Adipose tissue (tissue), 3 donors: Measurements from ENCODE around the gene CPT1A. TPM values are rescaled to one million over a fixed set of nuclear protein-coding genes. Genes with fewer than 3 reads are reported as not detected.

Experiments used
- H3K27ac ChIP-seq: one replicate; pipeline ENCODE4 v1.5.1; 2013; ENCODE audit warnings: low read depth, low read length
- WGBS, 3 donors: extraction: QIAGEN DNeasy Blood & Tissue Kit; methylation state at CpG; one replicate each; pipeline ENCODE4 v1.1.7; 2013; 5-methylcytosine and 5-hydroxymethylcytosine counted together
- polyA plus RNA-seq, 3 donors: library from polyadenylated mRNA; stranded (reverse); fragments of 200-250 nt; gene quantifications; one replicate each; pipeline ENCODE4 v1.2.3, GENCODE V29; 2013
- donor health status: healthy with polysubstance abuse.
- donor health status: Bipolar disorder and iron deficiency.
- donor health status: healthy.

The CPT1A gene
- polyA plus RNA-seq, 3 donors = 9.4 to 19.7 (median 11.6) TPM

DNA sequence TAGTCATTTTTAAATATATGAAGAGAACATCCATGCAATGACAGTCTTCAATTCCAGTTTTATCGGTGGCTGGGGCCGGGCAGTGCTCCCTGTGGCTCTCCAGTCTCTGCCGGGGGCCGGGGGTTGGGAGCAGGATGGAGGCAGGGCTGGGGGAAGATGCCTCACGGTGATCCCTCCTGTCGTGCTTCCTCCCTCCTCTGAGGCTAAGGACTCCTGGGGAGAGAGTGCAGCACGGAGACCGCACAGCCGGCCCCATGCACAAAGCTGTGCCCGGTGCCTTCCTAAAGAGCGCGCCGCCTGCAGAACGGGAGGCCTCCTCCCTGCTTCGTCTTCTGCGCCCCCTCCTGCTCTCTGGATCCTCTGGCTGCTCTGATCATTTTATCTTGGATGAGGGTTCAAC is 136.8 kb downstream of the CPT1A start:
- 24 to 52% (median 46%) methylated on average over 16 of the region's 16 CpGs for WGBS, 3 donors
- H3K27ac ChIP-seq = no peak overlapping the region

Other genes starting within 250 kb of the CPT1A start
- 1 to 10 TPM; 1.7 to 5.3 (median 1.7) TPM for gene GAL, start 157.4 kb downstream of the CPT1A start, polyA plus RNA-seq
- 1 to 10 TPM in 2 of 3 donors, under 1 TPM in 1; 0.71 to 1.5 (median 1.5) TPM for gene TESMIN, start 90.4 kb downstream of the CPT1A start, polyA plus RNA-seq
- 10 to 100 TPM; 51.8 to 69.3 (median 65.1) TPM for gene MRPL21, start 61.9 kb upstream of the CPT1A start, polyA plus RNA-seq
- gene IGHMBP2, start 62.0 kb upstream of the CPT1A start, polyA plus RNA-seq = 10 to 100 TPM in 2 of 3 donors, 1 to 10 TPM in 1; 7.4 to 23.7 (median 11.3) TPM
- under 1 TPM in 1 of 3 donors, not detected in 2; 0.07 TPM for gene MRGPRD, start 139.1 kb upstream of the CPT1A start, polyA plus RNA-seq
- 10 to 100 TPM in 2 of 3 donors, 1 to 10 TPM in 1; 2.0 to 34.5 (median 26.1) TPM for gene MRGPRF, start 171.3 kb upstream of the CPT1A start, polyA plus RNA-seq
- gene TPCN2, start 207.0 kb upstream of the CPT1A start, polyA plus RNA-seq = 10 to 100 TPM in 1 of 3 donors, 1 to 10 TPM in 2; 5.7 to 16.4 (median 8.8) TPM